SK-N-SH treated with all-trans-retinoic acid at 6 μM for 48 hours (cell line): ENCODE results near the gene ARRB1.

Experiments
- ATAC-seq: fragments of 200-7000 bp; cut with Tn5 transposase; 3 replicates; pipeline ENCODE4 v1.9.1; 2020; ENCODE audit warnings: mild to moderate bottlenecking, moderate library complexity
- ARNTL ChIP-seq: fragments of 450-650 bp; formaldehyde crosslinking; IDR thresholded peaks from 2 replicates; pipeline ENCODE4 v1.5.0; 2020; ENCODE audit warnings: low read depth, mild to moderate bottlenecking, moderate library complexity, borderline replicate concordance
- BACH2 ChIP-seq: fragments of 250-450 bp; sonication (Bioruptor Pico); IDR thresholded peaks from 2 replicates; pipeline ENCODE4 v1.9.0; 2021; ENCODE audit warnings: mild to moderate bottlenecking, borderline replicate concordance
- CREB5 ChIP-seq: fragments of 250-450 bp; sonication (Bioruptor Pico); IDR thresholded peaks from 2 replicates; pipeline ENCODE4 v1.5.1; 2020; ENCODE audit warnings: low read depth, mild to moderate bottlenecking, moderate library complexity
- CSDC2 ChIP-seq: fragments of 250-450 bp; sonication (Bioruptor Pico); IDR thresholded peaks from 2 replicates; pipeline ENCODE4 v1.5.0; 2020; ENCODE audit warnings: mild to moderate bottlenecking, moderate library complexity
- ESRRG ChIP-seq: fragments of 250-450 bp; sonication (Bioruptor Pico); IDR thresholded peaks from 2 replicates; pipeline ENCODE4 v1.6.1; 2021; ENCODE audit warnings: mild to moderate bottlenecking
- GLIS3 ChIP-seq: fragments of 250-450 bp; sonication (Bioruptor Pico); IDR thresholded peaks from 2 replicates; pipeline ENCODE4 v1.5.0; 2020; ENCODE audit warnings: mild to moderate bottlenecking, moderate library complexity
- ISL1 ChIP-seq: fragments of 250-450 bp; sonication (Bioruptor Pico); IDR thresholded peaks from 2 replicates; pipeline ENCODE4 v2.1.2; 2022; ENCODE audit warnings: mild to moderate bottlenecking, moderate library complexity
- PPARA ChIP-seq: fragments of 250-450 bp; sonication (Bioruptor Pico); IDR thresholded peaks from 2 replicates; pipeline ENCODE4 v1.5.0; 2020; ENCODE audit warnings: mild to moderate bottlenecking, borderline replicate concordance
- RARB ChIP-seq: fragments of 250-450 bp; sonication (Bioruptor Pico); IDR thresholded peaks from 2 replicates; pipeline ENCODE4 v1.8.0; 2021; ENCODE audit warnings: mild to moderate bottlenecking, moderate library complexity
- SNAI2 ChIP-seq: fragments of 250-450 bp; sonication (Bioruptor Pico); IDR thresholded peaks from 2 replicates; pipeline ENCODE4 v1.5.0; 2020; ENCODE audit warnings: mild to moderate bottlenecking, moderate library complexity
- TCF4 ChIP-seq: fragments of 250-450 bp; sonication (Bioruptor Pico); IDR thresholded peaks from 2 replicates; pipeline ENCODE4 v1.8.0; 2021; ENCODE audit warnings: mild to moderate bottlenecking, moderate library complexity, borderline replicate concordance
- TOX ChIP-seq: fragments of 250-450 bp; sonication (Bioruptor Pico); IDR thresholded peaks from 2 replicates; pipeline ENCODE4 v1.8.0; 2021; ENCODE audit warnings: mild to moderate bottlenecking, moderate library complexity, borderline replicate concordance
- TSHZ2 ChIP-seq: fragments of 250-450 bp; sonication (Bioruptor Pico); IDR thresholded peaks from 2 replicates; pipeline ENCODE4 v1.5.0; 2020; ENCODE audit warnings: mild to moderate bottlenecking, moderate library complexity
- ZC3H10 ChIP-seq: fragments of 250-450 bp; sonication (Bioruptor Pico); IDR thresholded peaks from 2 replicates; pipeline ENCODE4 v1.5.1; 2021; ENCODE audit warnings: mild to moderate bottlenecking, moderate library complexity
- ZFP30 ChIP-seq: fragments of 450-650 bp; formaldehyde crosslinking; IDR thresholded peaks from 2 replicates; pipeline ENCODE4 v1.5.0; 2022; ENCODE audit warnings: mild to moderate bottlenecking, moderate library complexity
- ZNF565 ChIP-seq: fragments of 450-650 bp; formaldehyde crosslinking; conservative IDR thresholded peaks from 2 replicates; pipeline ENCODE4 v1.5.0; 2020; ENCODE audit warnings: low read depth, mild to moderate bottlenecking, moderate library complexity
- ZNF8 ChIP-seq: fragments of 450-650 bp; formaldehyde crosslinking; IDR thresholded peaks from 2 replicates; pipeline ENCODE4 v1.5.0; 2020; ENCODE audit warnings: mild to moderate bottlenecking, moderate library complexity
- TF ChIP-seq, protein P1 (sequence below): fragments of 250-450 bp; sonication (Bioruptor Pico); IDR thresholded peaks from 2 replicates; pipeline ENCODE4 v1.8.0; 2020; ENCODE audit warnings: mild to moderate bottlenecking, moderate library complexity, borderline replicate concordance
- TF ChIP-seq, protein P2 (sequence below): fragments of 250-450 bp; sonication (Bioruptor Pico); IDR thresholded peaks from 2 replicates; pipeline ENCODE4 v1.5.1; 2021; ENCODE audit warnings: mild to moderate bottlenecking, moderate library complexity
- TF ChIP-seq, protein P3 (sequence below): fragments of 250-450 bp; sonication (Bioruptor Pico); IDR thresholded peaks from 2 replicates; pipeline ENCODE4 v1.8.0; 2021; ENCODE audit warnings: low read depth, mild to moderate bottlenecking, moderate library complexity, borderline replicate concordance

Gene ARRB1

GRCh38 chr11:75242722-75243600 is 108.5 kb downstream of the ARRB1 start:
- TF ChIP-seq RARB (CRISPR knock-in tag) (no peak), CSDC2 (no peak), BACH2 (CRISPR knock-in tag) (no peak), PPARA (no peak), TSHZ2 (CRISPR knock-in tag) (no peak), TCF4 (CRISPR knock-in tag) (no peak)
- TF ChIP-seq, protein P1, sequence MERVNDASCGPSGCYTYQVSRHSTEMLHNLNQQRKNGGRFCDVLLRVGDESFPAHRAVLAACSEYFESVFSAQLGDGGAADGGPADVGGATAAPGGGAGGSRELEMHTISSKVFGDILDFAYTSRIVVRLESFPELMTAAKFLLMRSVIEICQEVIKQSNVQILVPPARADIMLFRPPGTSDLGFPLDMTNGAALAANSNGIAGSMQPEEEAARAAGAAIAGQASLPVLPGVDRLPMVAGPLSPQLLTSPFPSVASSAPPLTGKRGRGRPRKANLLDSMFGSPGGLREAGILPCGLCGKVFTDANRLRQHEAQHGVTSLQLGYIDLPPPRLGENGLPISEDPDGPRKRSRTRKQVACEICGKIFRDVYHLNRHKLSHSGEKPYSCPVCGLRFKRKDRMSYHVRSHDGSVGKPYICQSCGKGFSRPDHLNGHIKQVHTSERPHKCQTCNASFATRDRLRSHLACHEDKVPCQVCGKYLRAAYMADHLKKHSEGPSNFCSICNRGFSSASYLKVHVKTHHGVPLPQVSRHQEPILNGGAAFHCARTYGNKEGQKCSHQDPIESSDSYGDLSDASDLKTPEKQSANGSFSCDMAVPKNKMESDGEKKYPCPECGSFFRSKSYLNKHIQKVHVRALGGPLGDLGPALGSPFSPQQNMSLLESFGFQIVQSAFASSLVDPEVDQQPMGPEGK (CRISPR knock-in tag) = no peak
- TF ChIP-seq, protein P2, sequence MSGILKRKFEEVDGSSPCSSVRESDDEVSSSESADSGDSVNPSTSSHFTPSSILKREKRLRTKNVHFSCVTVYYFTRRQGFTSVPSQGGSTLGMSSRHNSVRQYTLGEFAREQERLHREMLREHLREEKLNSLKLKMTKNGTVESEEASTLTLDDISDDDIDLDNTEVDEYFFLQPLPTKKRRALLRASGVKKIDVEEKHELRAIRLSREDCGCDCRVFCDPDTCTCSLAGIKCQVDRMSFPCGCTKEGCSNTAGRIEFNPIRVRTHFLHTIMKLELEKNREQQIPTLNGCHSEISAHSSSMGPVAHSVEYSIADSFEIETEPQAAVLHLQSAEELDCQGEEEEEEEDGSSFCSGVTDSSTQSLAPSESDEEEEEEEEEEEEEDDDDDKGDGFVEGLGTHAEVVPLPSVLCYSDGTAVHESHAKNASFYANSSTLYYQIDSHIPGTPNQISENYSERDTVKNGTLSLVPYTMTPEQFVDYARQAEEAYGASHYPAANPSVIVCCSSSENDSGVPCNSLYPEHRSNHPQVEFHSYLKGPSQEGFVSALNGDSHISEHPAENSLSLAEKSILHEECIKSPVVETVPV (CRISPR knock-in tag) = no peak
- ATAC-seq = no peak

DNA sequence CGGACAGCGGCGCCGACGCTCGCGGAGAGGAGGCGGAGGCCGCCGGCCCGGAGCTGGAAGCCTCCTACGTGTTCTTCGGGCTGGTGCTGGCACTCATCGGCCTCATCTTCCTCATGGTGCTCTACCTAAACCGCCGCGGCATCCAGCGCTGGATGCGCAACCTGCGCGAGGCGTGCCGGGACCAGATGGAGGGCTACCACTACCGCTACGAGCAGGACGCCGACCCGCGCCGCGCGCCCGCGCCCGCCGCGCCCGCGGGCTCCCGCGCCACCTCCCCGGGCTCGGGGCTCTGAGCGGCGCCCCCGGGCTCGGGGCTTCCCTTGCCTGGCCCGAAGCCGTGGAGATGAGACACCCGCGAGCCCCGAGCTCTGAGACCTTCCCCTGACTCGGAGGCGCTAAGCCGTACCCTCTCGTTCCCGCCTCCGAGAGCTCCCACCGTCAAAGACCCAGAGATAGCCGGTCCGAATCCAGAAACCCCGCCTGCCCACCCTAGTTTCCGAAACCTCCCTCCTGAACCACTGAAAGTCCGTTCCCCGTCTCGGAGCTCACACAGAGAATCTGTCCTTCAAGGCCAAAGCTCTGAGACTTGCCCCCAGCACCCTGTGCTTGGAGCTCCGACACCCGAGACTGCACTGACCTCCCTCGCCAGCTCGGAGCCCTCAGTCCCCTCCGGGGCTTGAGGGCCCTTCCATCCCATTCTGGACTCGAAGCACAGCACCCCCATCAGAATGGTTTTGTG is 109.4 kb downstream of the ARRB1 start:
- peak; percentile 49; the same call in 2 of the 3 replicates for ATAC-seq
- TF ChIP-seq, protein P3, sequence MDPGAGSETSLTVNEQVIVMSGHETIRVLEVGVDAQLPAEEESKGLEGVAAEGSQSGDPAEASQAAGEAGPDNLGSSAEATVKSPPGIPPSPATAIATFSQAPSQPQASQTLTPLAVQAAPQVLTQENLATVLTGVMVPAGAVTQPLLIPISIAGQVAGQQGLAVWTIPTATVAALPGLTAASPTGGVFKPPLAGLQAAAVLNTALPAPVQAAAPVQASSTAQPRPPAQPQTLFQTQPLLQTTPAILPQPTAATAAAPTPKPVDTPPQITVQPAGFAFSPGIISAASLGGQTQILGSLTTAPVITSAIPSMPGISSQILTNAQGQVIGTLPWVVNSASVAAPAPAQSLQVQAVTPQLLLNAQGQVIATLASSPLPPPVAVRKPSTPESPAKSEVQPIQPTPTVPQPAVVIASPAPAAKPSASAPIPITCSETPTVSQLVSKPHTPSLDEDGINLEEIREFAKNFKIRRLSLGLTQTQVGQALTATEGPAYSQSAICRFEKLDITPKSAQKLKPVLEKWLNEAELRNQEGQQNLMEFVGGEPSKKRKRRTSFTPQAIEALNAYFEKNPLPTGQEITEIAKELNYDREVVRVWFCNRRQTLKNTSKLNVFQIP (CRISPR knock-in tag) = no peak
- TF ChIP-seq CREB5 (no peak), TOX (CRISPR knock-in tag) (no peak), SNAI2 (CRISPR knock-in tag) (no peak), ZC3H10 (CRISPR knock-in tag) (no peak), BACH2 (CRISPR knock-in tag) (no peak), ZNF565 (no peak), ISL1 (no peak), ZNF8 (CRISPR knock-in tag) (no peak)

DNA sequence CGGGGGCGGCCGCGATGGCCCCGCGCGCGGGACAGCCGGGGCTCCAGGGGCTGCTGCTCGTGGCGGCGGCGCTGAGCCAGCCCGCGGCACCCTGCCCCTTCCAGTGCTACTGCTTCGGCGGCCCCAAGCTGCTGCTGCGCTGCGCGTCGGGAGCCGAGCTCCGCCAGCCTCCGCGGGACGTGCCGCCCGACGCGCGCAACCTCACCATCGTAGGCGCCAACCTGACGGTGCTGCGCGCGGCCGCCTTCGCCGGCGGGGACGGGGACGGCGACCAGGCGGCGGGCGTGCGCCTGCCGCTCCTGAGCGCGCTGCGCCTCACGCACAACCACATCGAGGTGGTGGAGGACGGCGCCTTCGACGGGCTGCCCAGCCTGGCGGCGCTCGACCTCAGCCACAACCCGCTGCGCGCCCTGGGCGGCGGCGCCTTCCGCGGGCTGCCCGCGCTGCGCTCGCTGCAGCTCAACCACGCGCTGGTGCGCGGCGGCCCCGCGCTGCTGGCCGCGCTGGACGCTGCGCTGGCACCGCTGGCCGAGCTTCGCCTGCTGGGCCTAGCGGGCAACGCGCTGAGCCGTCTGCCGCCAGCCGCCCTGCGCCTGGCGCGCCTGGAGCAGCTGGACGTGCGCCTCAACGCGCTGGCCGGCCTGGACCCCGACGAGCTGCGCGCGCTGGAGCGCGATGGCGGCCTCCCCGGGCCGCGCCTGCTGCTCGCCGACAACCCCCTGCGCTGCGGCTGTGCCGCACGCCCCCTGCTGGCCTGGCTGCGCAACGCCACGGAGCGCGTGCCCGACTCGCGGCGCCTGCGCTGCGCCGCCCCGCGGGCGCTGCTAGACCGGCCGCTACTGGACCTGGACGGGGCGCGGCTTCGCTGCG is 110.2 kb downstream of the ARRB1 start:
- peak; percentile 96 for ATAC-seq
- no peak for TF ChIP-seq ESRRG (CRISPR knock-in tag)
- TF ChIP-seq BACH2 (CRISPR knock-in tag) = no peak
- TF ChIP-seq RARB (CRISPR knock-in tag) = no peak
- TF ChIP-seq ZFP30 (CRISPR knock-in tag) = no peak
- TF ChIP-seq ZC3H10 (CRISPR knock-in tag) = no peak
- no peak for TF ChIP-seq CREB5
- no peak for TF ChIP-seq ARNTL (CRISPR knock-in tag)
- no peak for TF ChIP-seq GLIS3
- TF ChIP-seq ISL1 = no peak
- TF ChIP-seq, protein P2 (CRISPR knock-in tag) = no peak
- TF ChIP-seq, protein P3 (CRISPR knock-in tag) = no peak
